ENCODE data around the gene ENOPH1. TPM values are rescaled to one million over a fixed set of nuclear protein-coding genes. Genes with fewer than 3 reads are reported as not detected.

Gene ENOPH1
- total and polyA plus RNA-seq, 7 donors = 15.5 to 31.9 (median 21.8) TPM

DNA sequence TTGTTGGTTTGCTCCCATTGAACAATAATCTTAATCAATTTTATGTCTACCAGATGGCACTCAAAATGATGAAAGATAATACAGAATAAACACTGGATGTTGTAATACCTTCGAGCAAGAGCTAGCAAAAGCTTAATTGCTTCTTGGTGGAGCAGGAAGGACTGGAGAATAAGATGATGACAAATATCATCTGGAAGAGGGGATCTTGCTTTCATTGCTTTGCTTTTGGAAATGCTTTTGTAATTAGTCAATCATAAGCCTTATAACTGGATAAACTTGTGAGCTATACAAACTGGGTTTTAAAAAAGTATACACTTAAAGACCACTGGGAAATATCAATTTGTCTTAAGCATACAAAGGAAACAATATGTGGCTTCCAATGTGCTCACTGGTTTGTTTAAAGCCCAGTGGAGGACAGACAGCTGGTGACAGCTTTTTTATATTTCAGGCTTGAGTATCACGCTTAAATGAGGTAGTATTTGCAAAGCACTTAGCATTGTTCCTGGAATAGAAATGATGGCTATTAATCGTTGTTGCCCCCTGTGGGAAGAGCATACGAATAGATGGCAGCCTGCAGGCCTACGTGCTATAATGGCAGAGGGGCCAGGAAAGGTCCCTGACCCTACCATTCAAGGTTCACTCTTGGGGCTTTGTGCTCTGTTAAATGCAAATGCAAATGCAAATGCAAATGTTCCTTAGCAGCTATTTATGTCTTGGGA lies 70.2 kb downstream of the ENOPH1 start:
- TF ChIP-seq EP300 (IDR thresholded peaks at IDR 0.05) (no peak), POLR2A (IDR thresholded peaks at IDR 0.05) (no peak), POLR2AphosphoS5 (IDR thresholded peaks at IDR 0.05) (peak in 1 of 4 donors; percentile 12)
- TF ChIP-seq, protein P1, sequence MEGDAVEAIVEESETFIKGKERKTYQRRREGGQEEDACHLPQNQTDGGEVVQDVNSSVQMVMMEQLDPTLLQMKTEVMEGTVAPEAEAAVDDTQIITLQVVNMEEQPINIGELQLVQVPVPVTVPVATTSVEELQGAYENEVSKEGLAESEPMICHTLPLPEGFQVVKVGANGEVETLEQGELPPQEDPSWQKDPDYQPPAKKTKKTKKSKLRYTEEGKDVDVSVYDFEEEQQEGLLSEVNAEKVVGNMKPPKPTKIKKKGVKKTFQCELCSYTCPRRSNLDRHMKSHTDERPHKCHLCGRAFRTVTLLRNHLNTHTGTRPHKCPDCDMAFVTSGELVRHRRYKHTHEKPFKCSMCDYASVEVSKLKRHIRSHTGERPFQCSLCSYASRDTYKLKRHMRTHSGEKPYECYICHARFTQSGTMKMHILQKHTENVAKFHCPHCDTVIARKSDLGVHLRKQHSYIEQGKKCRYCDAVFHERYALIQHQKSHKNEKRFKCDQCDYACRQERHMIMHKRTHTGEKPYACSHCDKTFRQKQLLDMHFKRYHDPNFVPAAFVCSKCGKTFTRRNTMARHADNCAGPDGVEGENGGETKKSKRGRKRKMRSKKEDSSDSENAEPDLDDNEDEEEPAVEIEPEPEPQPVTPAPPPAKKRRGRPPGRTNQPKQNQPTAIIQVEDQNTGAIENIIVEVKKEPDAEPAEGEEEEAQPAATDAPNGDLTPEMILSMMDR (IDR thresholded peaks at IDR 0.05) = no peak
- H3K36me3 ChIP-seq = no peaks in the 10 kb centered on the region
- no peak overlapping the region for H3K4me3 ChIP-seq
- 65 to 69% methylated on average over 5 of the region's 5 CpGs for WGBS, 2 donors
- DNase-seq = no peak
- H3K4me1 ChIP-seq = no peaks in the 10 kb centered on the region
- H3K27ac ChIP-seq = no peak overlapping the region
- no peaks in the 10 kb centered on the region for H3K9me3 ChIP-seq
- no peaks in the 10 kb centered on the region for H3K27me3 ChIP-seq
- intact Hi-C loops (cut with DNase I) = no loop called here

DNA sequence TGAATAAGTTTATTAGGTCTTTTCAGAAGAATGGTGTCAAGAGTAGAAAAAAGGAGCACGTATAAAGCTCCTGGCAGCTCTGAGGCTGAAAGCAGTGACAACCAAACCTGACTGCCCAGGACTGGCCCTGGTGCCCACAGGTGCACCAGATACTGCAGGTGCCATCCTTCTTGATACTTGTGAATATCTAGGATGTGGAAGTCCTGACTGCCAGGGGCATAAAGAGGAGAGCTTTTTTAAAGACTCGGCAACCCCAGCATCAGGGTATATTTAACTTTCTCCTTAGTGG lies 70.7 kb downstream of the ENOPH1 start:
- H3K27ac ChIP-seq = no peak overlapping the region
- H3K27me3 ChIP-seq = no peaks in the 10 kb centered on the region
- H3K4me3 ChIP-seq = no peak overlapping the region
- DNase-seq = no peak
- WGBS, 2 donors = 89% methylated on average over 2 of the region's 2 CpGs
- no peaks in the 10 kb centered on the region for H3K9me3 ChIP-seq
- intact Hi-C loops (cut with DNase I) = no loop called here
- H3K4me1 ChIP-seq = no peaks in the 10 kb centered on the region
- TF ChIP-seq, protein P1 (IDR thresholded peaks at IDR 0.05) = no peak
- TF ChIP-seq EP300 (IDR thresholded peaks at IDR 0.05) (no peak), POLR2AphosphoS5 (IDR thresholded peaks at IDR 0.05) (no peak), POLR2A (IDR thresholded peaks at IDR 0.05) (no peak)
- no peaks in the 10 kb centered on the region for H3K36me3 ChIP-seq

DNA sequence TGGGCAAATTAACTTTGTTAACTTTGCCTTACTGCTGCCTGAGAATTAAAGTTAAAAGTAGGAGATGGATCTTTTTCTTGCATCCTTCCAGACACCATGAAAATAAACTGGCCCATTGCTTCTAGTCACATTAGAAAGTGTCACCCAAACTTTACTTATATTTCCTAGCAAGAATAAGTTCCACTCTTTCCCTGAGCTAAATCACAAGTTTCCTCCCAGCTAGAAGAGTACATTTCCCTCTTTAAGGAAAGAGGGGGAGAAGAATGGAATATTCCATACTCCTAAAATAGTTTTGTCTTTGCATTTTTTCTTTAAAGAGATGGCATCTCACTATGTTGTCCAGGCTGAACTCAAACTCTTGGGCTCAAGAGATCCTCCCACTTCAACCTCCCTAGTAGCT lies 77.6 kb downstream of the ENOPH1 start:
- no peaks in the 10 kb centered on the region for H3K27me3 ChIP-seq
- no peak overlapping the region for H3K4me3 ChIP-seq
- intact Hi-C loops (cut with DNase I) = no loop called here
- H3K27ac ChIP-seq = no peak overlapping the region
- TF ChIP-seq POLR2A (IDR thresholded peaks at IDR 0.05) (no peak), EP300 (IDR thresholded peaks at IDR 0.05) (no peak), POLR2AphosphoS5 (IDR thresholded peaks at IDR 0.05) (no peak)
- TF ChIP-seq, protein P1 (IDR thresholded peaks at IDR 0.05) = no peak
- no peaks in the 10 kb centered on the region for H3K9me3 ChIP-seq
- H3K36me3 ChIP-seq = no peaks in the 10 kb centered on the region
- H3K4me1 ChIP-seq = no peaks in the 10 kb centered on the region
- DNase-seq = no peak

DNA sequence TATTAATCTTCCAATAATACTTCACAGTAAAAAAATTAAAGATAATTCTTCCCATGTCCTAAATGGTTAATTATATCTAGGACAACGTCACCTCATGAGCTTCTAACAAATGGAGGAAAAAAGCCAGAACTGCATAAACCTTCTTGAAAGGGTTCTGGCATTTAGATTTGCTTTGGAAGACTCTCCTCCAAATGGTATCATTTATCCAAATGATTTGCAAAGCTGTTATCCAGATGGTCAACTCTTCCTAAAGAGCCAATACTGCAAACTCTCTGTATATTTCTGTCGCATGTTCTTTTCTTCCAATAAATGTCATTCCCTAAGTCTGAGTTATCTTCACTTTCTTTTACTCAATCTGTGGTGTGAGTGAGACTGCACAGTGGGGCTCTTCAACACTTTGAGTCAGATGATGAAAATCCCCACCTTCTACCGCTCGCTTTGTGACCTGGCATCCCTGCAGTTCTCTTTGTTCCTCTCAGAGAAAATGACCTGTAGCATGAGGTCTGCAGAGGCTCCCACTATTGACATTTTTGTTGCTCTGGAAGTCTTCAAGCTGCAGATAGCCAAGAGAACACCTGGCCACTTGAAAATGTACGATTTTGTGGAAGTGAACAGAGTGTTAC lies 78.5 kb downstream of the ENOPH1 start:
- 81 to 91% methylated on average over 5 of the region's 5 CpGs for WGBS, 2 donors
- TF ChIP-seq POLR2AphosphoS5 (IDR thresholded peaks at IDR 0.05) = peak in 2 of 4 donors; percentile 13 to 58
- TF ChIP-seq EP300 (IDR thresholded peaks at IDR 0.05) = no peak
- H3K36me3 ChIP-seq = no peaks in the 10 kb centered on the region
- H3K9me3 ChIP-seq = no peaks in the 10 kb centered on the region
- no peaks in the 10 kb centered on the region for H3K27me3 ChIP-seq
- H3K4me1 ChIP-seq = no peaks in the 10 kb centered on the region
- intact Hi-C loops (cut with DNase I) = no loop called here
- no peak for DNase-seq
- H3K4me3 ChIP-seq = no peak overlapping the region
- no peak overlapping the region for H3K27ac ChIP-seq

DNA sequence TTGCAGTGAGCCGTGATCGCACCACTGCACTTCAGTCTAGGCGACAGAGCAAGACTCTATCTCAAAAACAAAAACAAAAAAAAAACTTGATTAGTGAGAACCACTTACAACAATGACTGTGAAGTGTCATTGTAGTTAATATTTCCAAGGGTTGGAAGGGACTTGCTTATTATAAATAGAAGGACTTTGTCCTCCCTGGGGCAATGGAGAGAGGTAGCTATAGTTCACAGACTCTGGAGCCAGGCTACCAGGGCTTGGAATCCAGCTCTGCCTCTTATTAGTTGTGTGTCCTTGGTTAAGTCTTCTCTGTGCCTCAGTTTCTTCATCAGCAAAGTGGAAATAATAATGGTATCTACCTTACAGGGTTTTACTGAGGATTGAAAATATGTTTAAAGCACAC lies 79.8 kb downstream of the ENOPH1 start:
- H3K4me3 ChIP-seq = no peak overlapping the region
- no peaks in the 10 kb centered on the region for H3K36me3 ChIP-seq
- no peaks in the 10 kb centered on the region for H3K9me3 ChIP-seq
- no peaks in the 10 kb centered on the region for H3K4me1 ChIP-seq
- TF ChIP-seq, protein P1 (IDR thresholded peaks at IDR 0.05) = no peak
- no peak for TF ChIP-seq POLR2AphosphoS5 (IDR thresholded peaks at IDR 0.05)
- TF ChIP-seq EP300 (IDR thresholded peaks at IDR 0.05) = no peak
- TF ChIP-seq POLR2A (IDR thresholded peaks at IDR 0.05) = no peak
- no peaks in the 10 kb centered on the region for H3K27me3 ChIP-seq
- 96 to 99% methylated on average over 3 of the region's 3 CpGs for WGBS, 2 donors
- intact Hi-C loops (cut with DNase I) = no loop called here
- DNase-seq = no peak
- H3K27ac ChIP-seq = no peak overlapping the region

Small RNAs within 50 kb of the gene (small RNA-seq; reads per million reads assigned to genes)
- gene RF00150 = 0 to 0.07 (median 0) reads per million in 3 donors

Other genes starting within 250 kb of the ENOPH1 start
- gene HNRNPD, start 56.6 kb upstream of the ENOPH1 start, total RNA-seq = 100 to 1,000 TPM in 1 of 4 donors, 10 to 100 TPM in 3; 64.6 to 124 (median 78.0) TPM
- gene HNRNPD, start 56.6 kb upstream of the ENOPH1 start, polyA plus RNA-seq = 100 to 1,000 TPM in 1 of 3 donors, 10 to 100 TPM in 2; 80.9 to 193 (median 94.3) TPM
- 100 to 1,000 TPM; 157 to 253 (median 194) TPM for gene HNRNPDL, start 128 bp upstream of the ENOPH1 start, total RNA-seq
- gene HNRNPDL, start 128 bp upstream of the ENOPH1 start, polyA plus RNA-seq = 100 to 1,000 TPM in 2 of 3 donors, 10 to 100 TPM in 1; 70.5 to 187 (median 129) TPM
- 10 to 100 TPM; 11.2 to 25.7 (median 18.9) TPM for gene TMEM150C, start 131.4 kb downstream of the ENOPH1 start, total RNA-seq
- 1 to 10 TPM; 1.2 to 5.6 (median 1.2) TPM for gene TMEM150C, start 131.4 kb downstream of the ENOPH1 start, polyA plus RNA-seq